Measurements from ENCODE around the gene C4BPA.

- TF ChIP-seq, protein P1, sequence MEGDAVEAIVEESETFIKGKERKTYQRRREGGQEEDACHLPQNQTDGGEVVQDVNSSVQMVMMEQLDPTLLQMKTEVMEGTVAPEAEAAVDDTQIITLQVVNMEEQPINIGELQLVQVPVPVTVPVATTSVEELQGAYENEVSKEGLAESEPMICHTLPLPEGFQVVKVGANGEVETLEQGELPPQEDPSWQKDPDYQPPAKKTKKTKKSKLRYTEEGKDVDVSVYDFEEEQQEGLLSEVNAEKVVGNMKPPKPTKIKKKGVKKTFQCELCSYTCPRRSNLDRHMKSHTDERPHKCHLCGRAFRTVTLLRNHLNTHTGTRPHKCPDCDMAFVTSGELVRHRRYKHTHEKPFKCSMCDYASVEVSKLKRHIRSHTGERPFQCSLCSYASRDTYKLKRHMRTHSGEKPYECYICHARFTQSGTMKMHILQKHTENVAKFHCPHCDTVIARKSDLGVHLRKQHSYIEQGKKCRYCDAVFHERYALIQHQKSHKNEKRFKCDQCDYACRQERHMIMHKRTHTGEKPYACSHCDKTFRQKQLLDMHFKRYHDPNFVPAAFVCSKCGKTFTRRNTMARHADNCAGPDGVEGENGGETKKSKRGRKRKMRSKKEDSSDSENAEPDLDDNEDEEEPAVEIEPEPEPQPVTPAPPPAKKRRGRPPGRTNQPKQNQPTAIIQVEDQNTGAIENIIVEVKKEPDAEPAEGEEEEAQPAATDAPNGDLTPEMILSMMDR (IDR thresholded peaks at IDR 0.05; ENCODE audit: low read depth, low read length, missing input control), result no peak
- TF ChIP-seq TAF1 (conservative IDR thresholded peaks at IDR 0.05) (no peak), RXRA (IDR thresholded peaks at IDR 0.05) (no peak), GABPA (IDR thresholded peaks at IDR 0.05 in 1 of 2, conservative IDR thresholded peaks at IDR 0.05 in 1 of 2) (no peak), RAD21 (IDR thresholded peaks at IDR 0.05) (no peak), EGR1 (IDR thresholded peaks at IDR 0.05; ENCODE audit: low read depth in 2 of 2) (no peak), MAX (IDR thresholded peaks at IDR 0.05) (no peak)
Measured at GRCh38 chr1:207060596-207060995, 43.4 kb upstream of the C4BPA start.

Measured in liver (tissue), 3 donors.